Measurements from ENCODE around the gene TAF4.

DNA sequence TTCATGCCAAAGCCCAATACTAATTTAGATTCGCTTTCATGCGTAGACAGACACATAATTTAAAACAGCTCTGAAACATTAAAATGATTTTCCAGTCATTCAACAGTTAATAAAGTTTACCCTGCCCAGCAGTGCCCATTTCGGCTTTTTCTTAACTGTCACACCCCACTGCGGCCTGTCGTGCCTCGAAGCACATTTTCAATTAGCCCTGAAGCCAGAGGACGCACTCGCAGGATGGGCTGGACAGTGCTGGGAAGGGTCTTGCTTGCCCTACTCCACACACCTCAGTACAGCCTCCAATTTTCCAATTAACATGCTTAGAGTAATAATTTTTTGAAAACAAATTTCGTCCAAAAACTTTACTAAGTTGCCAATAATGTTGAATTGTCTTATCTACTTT, 35.3 kb downstream of the TAF4 start:
- TF ChIP-seq, protein P1, sequence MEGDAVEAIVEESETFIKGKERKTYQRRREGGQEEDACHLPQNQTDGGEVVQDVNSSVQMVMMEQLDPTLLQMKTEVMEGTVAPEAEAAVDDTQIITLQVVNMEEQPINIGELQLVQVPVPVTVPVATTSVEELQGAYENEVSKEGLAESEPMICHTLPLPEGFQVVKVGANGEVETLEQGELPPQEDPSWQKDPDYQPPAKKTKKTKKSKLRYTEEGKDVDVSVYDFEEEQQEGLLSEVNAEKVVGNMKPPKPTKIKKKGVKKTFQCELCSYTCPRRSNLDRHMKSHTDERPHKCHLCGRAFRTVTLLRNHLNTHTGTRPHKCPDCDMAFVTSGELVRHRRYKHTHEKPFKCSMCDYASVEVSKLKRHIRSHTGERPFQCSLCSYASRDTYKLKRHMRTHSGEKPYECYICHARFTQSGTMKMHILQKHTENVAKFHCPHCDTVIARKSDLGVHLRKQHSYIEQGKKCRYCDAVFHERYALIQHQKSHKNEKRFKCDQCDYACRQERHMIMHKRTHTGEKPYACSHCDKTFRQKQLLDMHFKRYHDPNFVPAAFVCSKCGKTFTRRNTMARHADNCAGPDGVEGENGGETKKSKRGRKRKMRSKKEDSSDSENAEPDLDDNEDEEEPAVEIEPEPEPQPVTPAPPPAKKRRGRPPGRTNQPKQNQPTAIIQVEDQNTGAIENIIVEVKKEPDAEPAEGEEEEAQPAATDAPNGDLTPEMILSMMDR (IDR thresholded peaks at IDR 0.05): no peak
- no peak for TF ChIP-seq POLR2AphosphoS5 (IDR thresholded peaks at IDR 0.05)
- no peak for TF ChIP-seq POLR2A (IDR thresholded peaks at IDR 0.05)
